Natural killer cell (primary cell): ENCODE measurements around the gene CDH13. TPM values are rescaled to one million over a fixed set of nuclear protein-coding genes. Genes with fewer than 3 reads are reported as not detected.

ENCODE experiments used
- ATAC-seq, 3 donors: fragments of 150-1000 bp in 2 of 3; fragments of 200-7000 bp in 1 of 3; cut with Tn5 transposase; 1 replicate in 1 of 3; 2 replicates in 2 of 3; pipeline ENCODE4 v1.10.0; 2021; ENCODE audit warnings: mild to moderate bottlenecking in 2 of 3, moderate library complexity in 2 of 3
- DNase-seq, 2 donors: peaks; one replicate each; pipeline versions ENCODE4 v3.0.0 to v3.0.0-alpha.2; 2013 to 2021; ENCODE audit warnings: mixed read lengths in 1 of 2
- H3K27ac ChIP-seq: one replicate; pipeline ENCODE4 v1.5.1; 2013; ENCODE audit warnings: mild to moderate bottlenecking, low read length
- H3K27me3 ChIP-seq: one replicate; pipeline ENCODE4 v1.6.1; 2013; ENCODE audit warnings: low read length; ENCODE audit not compliant: control insufficient read depth, insufficient read depth
- H3K36me3 ChIP-seq: one replicate; pipeline ENCODE4 v1.6.1; 2013; ENCODE audit warnings: low read length; ENCODE audit not compliant: control insufficient read depth, insufficient read depth
- H3K4me1 ChIP-seq: one replicate; pipeline ENCODE4 v1.6.1; 2013; ENCODE audit warnings: low read length; ENCODE audit not compliant: control insufficient read depth, insufficient read depth
- H3K4me3 ChIP-seq: one replicate; pipeline ENCODE4 v1.5.1; 2013; ENCODE audit warnings: low read length
- H3K9me3 ChIP-seq: one replicate; pipeline ENCODE4 v1.6.1; 2013; ENCODE audit warnings: low read length; ENCODE audit not compliant: control insufficient read depth, insufficient read depth
- H3K27ac Mint-ChIP-seq, 2 donors: one replicate each; pipeline ENCODE4 v1.8.0; 2022; ENCODE audit warnings: mild to moderate bottlenecking in 2 of 2, mixed read lengths in 2 of 2, moderate library complexity in 1 of 2
- H3K27me3 Mint-ChIP-seq, 2 donors: one replicate each; pipeline ENCODE4 v1.8.0; 2022; ENCODE audit warnings: low read depth in 2 of 2, mixed read lengths in 2 of 2
- H3K36me3 Mint-ChIP-seq: one replicate; pipeline ENCODE4 v1.8.0; 2022; ENCODE audit warnings: mixed read lengths
- H3K4me1 Mint-ChIP-seq, 2 donors: one replicate each; pipeline ENCODE4 v1.8.0; 2022; ENCODE audit warnings: mixed read lengths in 2 of 2
- H3K4me3 Mint-ChIP-seq: one replicate; pipeline ENCODE4 v1.8.0; 2022; ENCODE audit warnings: mild to moderate bottlenecking, moderate library complexity, mixed read lengths
- H3K9me3 Mint-ChIP-seq, 2 donors: one replicate each; pipeline ENCODE4 v1.8.0; 2022; ENCODE audit warnings: mixed read lengths in 2 of 2
- WGBS: methylation state at CpG from one replicate; pipeline ENCODE4 v1.1.7; 2013; ENCODE audit warnings: missing lambda C conversion rate; ENCODE audit not compliant: insufficient coverage; 5-methylcytosine and 5-hydroxymethylcytosine counted together
- intact Hi-C: fragments of 100-400 bp; cut with micrococcal nuclease; formaldehyde crosslinking; loops from one replicate; pipeline ENCODE4 v1.14.2; 2022
- total RNA-seq, 4 donors: library from RNA; stranded (reverse); fragments of 120-200 nt in 1 of 4; gene quantifications; one replicate each; pipeline versions ENCODE4 v1.2.3 to v1.2.4, GENCODE V29; 2013 to 2022
- TF ChIP-seq, protein P1 (sequence below): fragments of 200-600 bp; IDR thresholded peaks from one replicate; pipeline ENCODE4 v1.8.0; 2022; ENCODE audit warnings: antibody characterized with exemption

The CDH13 gene
- total RNA-seq, 3 donors from 2014 or later (not counting 1 experiment from before 2014, with no cell fraction given), result not detected

DNA sequence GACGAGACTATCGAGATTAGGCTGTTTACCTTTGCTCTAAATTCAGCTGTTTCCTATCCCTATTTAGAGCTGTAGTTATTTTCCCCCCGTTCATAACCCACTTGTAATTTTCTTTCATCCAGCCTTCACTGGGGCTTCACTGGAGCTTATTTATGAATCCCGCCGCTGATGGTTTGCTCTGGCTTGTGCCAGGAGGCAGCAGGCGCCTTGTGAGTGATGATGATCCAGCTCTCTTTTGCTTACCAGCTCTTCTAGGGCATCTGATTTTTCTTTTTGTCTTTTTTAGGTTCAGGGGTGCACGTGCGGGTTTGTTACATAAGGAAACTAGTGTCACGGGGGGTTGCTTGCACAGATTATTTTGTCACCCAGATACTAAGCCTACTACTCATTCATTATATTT lies 37.4 kb upstream of the CDH13 start:
- no peak overlapping the region for H3K4me3 ChIP-seq
- H3K36me3 Mint-ChIP-seq, result no peaks in the 10 kb centered on the region
- intact Hi-C loops, result no loop called here
- ATAC-seq (no peak), DNase-seq (no peak)
- no peaks in the 10 kb centered on the region for H3K36me3 ChIP-seq
- H3K4me1 Mint-ChIP-seq, result no peaks in the 10 kb centered on the region
- peaks cover 14 to 15% of the 10 kb centered on the region in 2 donors for H3K27me3 Mint-ChIP-seq
- H3K27ac Mint-ChIP-seq, result no peak overlapping the region
- no peaks in the 10 kb centered on the region for H3K9me3 Mint-ChIP-seq
- no peak overlapping the region for H3K4me3 Mint-ChIP-seq
- H3K4me1 ChIP-seq, result no peaks in the 10 kb centered on the region
- H3K27ac ChIP-seq, result no peak overlapping the region
- no peaks in the 10 kb centered on the region for H3K27me3 ChIP-seq
- 87% methylated on average over 9 of the region's 9 CpGs for WGBS
- TF ChIP-seq, protein P1, sequence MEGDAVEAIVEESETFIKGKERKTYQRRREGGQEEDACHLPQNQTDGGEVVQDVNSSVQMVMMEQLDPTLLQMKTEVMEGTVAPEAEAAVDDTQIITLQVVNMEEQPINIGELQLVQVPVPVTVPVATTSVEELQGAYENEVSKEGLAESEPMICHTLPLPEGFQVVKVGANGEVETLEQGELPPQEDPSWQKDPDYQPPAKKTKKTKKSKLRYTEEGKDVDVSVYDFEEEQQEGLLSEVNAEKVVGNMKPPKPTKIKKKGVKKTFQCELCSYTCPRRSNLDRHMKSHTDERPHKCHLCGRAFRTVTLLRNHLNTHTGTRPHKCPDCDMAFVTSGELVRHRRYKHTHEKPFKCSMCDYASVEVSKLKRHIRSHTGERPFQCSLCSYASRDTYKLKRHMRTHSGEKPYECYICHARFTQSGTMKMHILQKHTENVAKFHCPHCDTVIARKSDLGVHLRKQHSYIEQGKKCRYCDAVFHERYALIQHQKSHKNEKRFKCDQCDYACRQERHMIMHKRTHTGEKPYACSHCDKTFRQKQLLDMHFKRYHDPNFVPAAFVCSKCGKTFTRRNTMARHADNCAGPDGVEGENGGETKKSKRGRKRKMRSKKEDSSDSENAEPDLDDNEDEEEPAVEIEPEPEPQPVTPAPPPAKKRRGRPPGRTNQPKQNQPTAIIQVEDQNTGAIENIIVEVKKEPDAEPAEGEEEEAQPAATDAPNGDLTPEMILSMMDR, result no peak
- no peaks in the 10 kb centered on the region for H3K9me3 ChIP-seq

DNA sequence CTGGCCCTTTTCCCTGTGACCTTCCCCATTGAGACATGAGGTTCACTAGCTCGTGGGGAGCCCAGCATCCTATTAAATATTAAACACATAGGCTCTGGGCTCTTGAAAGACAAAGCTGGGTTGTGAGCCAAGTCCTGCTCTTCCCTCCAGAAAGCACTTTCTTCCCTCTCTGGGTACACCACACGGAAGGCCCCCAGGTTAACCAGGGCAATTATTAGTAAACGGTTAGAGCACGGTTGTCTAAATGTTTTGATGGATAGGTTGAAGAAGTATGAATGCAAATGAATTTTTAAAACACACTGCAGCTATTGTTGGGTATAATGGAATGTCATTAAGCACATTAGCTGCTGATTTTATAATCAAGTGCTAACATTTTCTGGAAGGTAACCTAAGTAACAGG lies 32.7 kb upstream of the CDH13 start:
- DNase-seq, result no peak
- H3K27ac Mint-ChIP-seq, result no peak overlapping the region

DNA sequence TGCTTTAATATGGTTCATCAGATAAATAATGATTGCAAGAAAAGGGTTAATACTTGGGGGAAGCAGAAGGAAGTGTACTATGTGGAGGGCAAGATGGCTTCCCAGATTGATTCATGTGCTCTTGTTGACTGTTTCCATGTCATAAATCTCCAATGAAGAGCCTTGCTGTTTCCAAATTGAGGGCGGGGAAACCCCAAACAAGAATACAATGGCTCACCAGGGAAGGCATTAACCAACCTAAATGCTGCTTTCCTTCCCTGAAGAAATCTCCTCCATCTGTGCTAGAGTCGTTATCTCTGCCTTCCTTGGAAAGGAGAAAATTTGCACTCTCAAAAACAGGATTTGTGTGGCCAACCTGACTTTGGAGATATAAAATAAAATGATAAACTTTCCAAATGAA lies 28.0 kb upstream of the CDH13 start:
- ATAC-seq (no peak), DNase-seq (no peak)
- H3K36me3 Mint-ChIP-seq, result no peaks in the 10 kb centered on the region
- H3K9me3 Mint-ChIP-seq, result no peaks in the 10 kb centered on the region
- no peaks in the 10 kb centered on the region for H3K36me3 ChIP-seq
- H3K27me3 Mint-ChIP-seq, result peaks cover 0 to 17% of the 10 kb centered on the region in 2 donors
- no peak overlapping the region for H3K4me3 Mint-ChIP-seq
- no peak overlapping the region for H3K27ac Mint-ChIP-seq
- WGBS, result 38% methylated on average over 1 of the region's 2 CpGs
- no peaks in the 10 kb centered on the region for H3K9me3 ChIP-seq
- H3K4me1 Mint-ChIP-seq, result no peaks in the 10 kb centered on the region
- TF ChIP-seq, protein P1, result no peak
- H3K27me3 ChIP-seq, result no peaks in the 10 kb centered on the region
- intact Hi-C loops, result no loop called here
- H3K27ac ChIP-seq, result no peak overlapping the region
- no peak overlapping the region for H3K4me3 ChIP-seq
- no peaks in the 10 kb centered on the region for H3K4me1 ChIP-seq

More for the DNA sequence above, 32.7 kb upstream of the CDH13 start:
- Mint-ChIP-seq H3K27me3 (peaks cover 0 to 20% of the 10 kb centered on the region in 2 donors), H3K36me3 (no peaks in the 10 kb centered on the region), H3K4me1 (no peaks in the 10 kb centered on the region), H3K4me3 (no peak overlapping the region), H3K9me3 (no peaks in the 10 kb centered on the region)
- TF ChIP-seq, protein P1, result no peak
- H3K36me3 ChIP-seq, result no peaks in the 10 kb centered on the region
- H3K4me1 ChIP-seq, result no peaks in the 10 kb centered on the region
- no peak overlapping the region for H3K4me3 ChIP-seq
- no peak for ATAC-seq
- no peaks in the 10 kb centered on the region for H3K27me3 ChIP-seq
- intact Hi-C loops, result no loop called here
- no peak overlapping the region for H3K27ac ChIP-seq
- no peaks in the 10 kb centered on the region for H3K9me3 ChIP-seq
- WGBS, result 84% methylated on average over 4 of the region's 4 CpGs

DNA sequence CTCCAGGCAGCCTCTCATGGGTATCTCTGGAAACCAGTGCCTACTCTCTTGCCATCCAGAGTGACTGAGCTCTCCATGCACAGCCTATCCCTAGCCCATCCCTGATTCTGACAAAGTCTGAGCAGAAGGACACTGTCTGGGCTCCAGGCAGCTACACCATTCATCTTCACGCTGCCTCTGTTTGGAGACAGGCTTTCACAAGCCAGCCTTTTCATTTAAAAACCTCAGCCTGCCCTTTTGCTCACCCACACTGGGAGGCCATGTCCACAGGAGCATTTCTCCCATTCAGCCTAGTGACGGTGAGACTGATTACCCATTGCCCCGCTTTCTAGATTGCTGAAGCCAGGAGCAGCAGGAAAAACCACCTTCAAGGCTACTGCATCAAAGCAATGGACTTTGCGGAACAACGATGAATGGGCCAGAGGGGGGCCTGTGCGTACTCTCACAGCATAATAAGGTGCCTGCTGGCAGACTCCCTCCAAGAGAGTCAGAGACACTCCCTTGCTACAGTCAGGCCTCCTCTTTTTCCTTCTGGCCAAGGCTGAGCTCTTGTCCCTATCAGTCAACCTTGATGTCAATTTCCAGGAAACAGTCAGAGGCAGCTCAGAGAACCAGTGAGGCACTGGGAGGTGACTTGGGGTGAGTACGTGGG lies 24.7 kb upstream of the CDH13 start:
- H3K4me3 ChIP-seq, result no peak overlapping the region
- no peaks in the 10 kb centered on the region for H3K36me3 Mint-ChIP-seq
- no peaks in the 10 kb centered on the region for H3K4me1 Mint-ChIP-seq
- H3K4me3 Mint-ChIP-seq, result no peak overlapping the region
- DNase-seq, result no peak
- no peak for ATAC-seq
- H3K9me3 ChIP-seq, result no peaks in the 10 kb centered on the region
- 73% methylated on average over 7 of the region's 7 CpGs for WGBS
- no peak overlapping the region for H3K27ac Mint-ChIP-seq
- intact Hi-C loops, result no loop called here
- H3K27me3 ChIP-seq, result no peaks in the 10 kb centered on the region
- peaks cover 0 to 17% of the 10 kb centered on the region in 2 donors for H3K27me3 Mint-ChIP-seq
- no peaks in the 10 kb centered on the region for H3K36me3 ChIP-seq
- no peaks in the 10 kb centered on the region for H3K4me1 ChIP-seq
- TF ChIP-seq, protein P1, result no peak
- H3K9me3 Mint-ChIP-seq, result no peaks in the 10 kb centered on the region
- H3K27ac ChIP-seq, result no peak overlapping the region
